ENCODE data around the gene SMAD3.

GRCh38 chr15:67031331-67031730, 34.1 kb upstream of the SMAD3 start:
- TF ChIP-seq CTCF (conservative IDR thresholded peaks at IDR 0.05; ENCODE audit: low read length) = no peak
- TF ChIP-seq EZH2phosphoT487 (IDR thresholded peaks at IDR 0.05; ENCODE audit: borderline replicate concordance, low read depth, low read length) = no peak
